GM21717 (cell line): ENCODE results near the gene FHIT.

Source experiments
- ATAC-seq: cut with Tn5 transposase; IDR thresholded peaks from one replicate; pipeline ENCODE4 v1.9.1; 2021; ENCODE audit warnings: mild to moderate bottlenecking, moderate library complexity; ENCODE audit not compliant: unreplicated experiment

Gene FHIT

DNA sequence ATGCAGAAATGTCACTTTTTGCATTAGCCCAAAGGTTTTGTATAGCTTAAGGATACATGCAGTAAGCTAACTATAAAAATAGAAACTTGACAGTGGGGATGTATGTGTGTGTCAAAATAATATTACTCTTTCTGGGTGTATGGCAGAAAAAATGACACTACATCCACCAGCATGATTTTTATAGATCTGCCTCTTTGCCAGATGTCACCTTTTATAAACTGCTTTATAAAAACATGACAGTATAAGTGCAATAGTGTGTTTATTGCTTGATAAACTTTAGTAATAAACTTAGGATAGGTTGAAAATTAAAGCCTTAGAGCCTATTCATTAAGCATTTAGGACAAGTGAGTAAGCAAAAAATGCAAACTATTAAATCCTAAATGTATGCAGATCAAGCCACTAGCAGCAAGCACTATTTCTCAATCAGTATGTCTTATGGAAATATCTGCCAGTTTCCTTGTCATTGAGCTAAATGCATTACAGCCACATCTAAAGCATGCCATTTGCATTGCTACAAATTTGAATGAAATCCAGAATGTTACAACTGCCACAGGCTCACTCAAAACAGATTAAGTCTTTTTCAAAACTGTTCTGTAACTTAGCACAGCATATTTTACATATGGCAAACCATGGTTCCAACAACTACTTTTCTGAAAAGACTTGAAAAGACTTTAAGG is 935.0 kb downstream of the FHIT start:
- no peak for ATAC-seq

DNA sequence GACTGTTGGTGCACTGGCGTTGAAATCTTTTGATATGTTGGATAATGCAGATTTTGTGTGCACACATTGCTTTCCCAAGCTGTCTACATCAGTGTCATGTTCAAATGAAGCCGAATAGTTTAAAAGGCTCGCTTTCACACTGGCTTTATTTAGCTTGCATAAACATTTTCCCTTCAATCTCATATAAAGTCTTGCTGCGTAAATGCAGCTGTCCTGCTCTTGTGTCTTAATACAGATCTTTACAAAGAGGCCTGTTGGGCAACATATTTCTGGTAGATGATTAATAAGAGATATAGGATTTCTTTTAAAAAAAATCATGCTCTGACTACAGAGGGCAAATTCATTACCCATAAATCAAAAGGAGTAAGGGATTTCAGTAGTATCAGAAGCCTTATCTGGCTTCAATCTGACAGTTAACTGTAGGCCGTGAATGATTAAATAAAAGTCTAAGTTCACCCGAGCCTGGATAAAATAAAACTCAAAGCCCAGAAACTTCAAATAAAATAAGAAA is 937.2 kb downstream of the FHIT start:
- ATAC-seq, result no peak

DNA sequence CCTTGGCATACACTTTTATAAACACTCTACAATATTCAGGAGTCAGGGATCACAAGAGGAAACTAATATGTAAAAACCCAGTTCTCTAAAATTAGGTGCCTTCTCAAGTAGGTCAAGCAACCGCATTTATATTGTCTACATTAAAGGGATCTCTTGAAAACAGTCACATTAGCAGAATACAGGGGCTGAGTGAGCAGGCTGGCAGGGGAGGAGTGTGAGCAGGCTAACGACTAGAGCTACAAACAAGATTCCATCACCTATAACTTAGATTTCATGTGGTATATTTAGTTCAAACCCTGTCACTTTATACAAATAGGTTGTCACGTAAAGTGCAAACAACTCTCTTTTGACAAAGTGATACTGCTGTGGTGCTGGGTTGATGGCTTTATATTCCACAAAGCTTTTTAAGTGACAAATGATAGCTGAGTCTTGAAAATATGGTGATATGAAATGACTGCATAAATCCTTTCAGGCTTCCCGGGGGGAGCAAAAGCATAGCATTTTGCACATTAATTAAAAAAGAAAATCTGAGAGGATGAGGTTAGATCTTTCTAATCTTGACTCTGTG is 937.9 kb downstream of the FHIT start:
- ATAC-seq, result no peak

DNA sequence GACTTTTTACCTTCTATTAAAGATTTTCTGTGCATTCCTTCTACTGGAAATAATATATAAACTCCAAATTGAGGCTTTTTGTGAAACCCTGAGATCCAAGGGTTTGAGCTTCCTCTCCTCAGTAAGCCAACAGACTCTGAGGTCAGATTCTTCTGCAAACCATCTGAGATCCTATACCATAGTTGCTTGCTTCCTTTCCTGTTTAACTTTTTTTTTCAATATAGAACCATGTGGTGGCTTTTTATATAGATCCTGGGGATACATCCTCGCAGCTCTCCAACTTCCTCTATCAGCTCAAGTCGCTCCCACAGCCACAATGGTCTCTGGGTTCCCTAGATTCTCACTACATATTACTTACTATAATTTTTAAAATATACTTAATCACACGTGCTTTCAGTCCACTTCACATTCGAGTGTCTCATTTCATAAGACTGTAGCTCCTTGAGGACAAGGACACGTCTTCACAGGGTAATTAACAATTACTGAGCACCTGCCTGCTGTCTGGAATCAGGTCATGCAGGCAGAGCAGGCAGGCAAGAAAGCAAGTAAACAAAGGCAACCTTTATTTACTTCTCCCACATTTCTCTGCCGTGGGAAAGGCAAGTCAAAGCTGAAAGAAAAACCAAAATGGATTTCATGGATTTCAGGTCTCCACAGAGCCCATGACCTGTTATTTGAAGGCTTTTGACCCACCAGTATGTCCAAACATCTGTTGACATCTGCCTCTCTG is 941.5 kb downstream of the FHIT start:
- no peak for ATAC-seq

DNA sequence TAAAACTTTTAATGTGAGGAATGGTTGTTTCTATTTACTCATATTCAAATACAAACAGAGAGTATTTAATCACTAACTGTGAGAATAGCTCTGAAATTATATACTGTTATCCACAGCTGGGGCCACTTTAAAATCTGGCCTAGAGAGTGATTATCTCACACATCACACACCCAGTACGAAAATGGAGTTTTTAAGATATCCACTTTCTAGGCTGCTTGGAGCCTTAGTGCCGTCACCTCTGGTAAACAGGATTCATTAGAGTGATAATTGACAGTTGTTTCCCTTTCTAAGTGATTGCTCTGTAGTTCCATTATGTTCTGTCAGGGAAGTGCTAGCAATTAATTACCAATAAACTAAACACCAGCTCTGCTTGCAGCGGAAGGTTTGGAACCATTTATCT is 942.4 kb downstream of the FHIT start:
- ATAC-seq, result no peak

DNA sequence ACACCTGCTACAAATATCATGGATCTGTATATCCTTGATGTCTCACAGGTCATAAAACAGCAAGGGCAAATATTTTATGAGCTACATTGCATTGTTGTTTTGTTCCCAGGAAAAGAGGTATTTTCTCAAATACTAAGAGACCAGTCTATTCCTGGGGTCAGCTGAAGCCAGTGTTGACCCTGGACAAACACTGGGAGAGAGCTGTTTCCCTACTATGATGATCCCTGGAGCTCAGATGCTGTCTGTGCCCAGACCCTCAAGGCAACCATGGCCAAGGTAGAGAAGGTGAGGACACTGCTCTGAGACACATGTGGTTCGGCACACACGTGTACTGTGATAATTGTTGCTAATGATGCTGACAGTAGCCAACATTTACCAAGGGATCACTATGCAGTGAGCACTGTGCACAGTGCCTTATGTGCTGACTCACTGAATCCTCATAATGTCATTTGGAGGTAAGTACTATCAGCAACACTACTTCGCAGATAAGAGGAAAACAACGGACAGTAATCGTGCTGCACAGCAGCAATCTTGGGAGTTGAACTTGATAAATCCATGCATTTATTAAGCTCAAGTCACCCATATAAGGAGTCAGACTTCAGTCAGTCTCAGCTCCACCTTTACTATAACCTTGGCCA is 943.6 kb downstream of the FHIT start:
- ATAC-seq, result no peak

DNA sequence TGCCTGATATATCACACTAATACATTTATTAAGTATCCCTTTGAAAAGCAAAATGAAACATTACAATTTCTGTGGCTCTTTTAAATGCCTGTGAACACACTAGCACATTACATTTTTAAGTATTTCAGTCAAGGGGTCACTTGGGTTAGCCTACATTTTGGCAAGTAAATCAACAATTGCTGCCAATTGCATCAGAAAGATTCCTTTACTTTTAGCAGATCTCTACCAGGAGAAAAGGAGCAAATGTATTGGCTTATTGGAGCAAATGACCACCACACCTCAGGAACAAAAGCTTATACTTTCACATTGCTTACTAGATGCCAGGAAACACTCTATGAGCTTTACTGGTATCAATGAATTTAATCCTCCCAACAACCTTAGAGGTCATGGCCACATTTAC is 947.1 kb downstream of the FHIT start:
- no peak for ATAC-seq

DNA sequence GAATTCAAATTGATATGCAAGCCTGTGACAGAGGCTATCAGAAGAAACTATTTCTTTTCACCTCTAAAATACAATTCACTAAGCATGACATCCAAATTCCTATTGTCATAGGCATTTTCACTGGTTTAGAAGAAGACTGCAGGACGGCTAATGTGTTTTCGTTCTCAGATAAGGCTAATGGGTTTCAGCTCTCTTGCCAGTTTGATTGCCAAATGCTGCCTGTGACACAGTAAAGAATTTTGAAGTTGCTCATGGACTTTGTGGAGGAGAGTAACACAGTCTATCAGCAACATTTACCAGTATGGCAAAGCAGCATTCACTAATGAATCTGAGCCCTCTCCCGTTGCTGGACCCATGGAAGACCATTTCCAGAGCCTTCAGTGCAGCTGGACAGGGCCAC is 948.1 kb downstream of the FHIT start:
- ATAC-seq, result no peak

DNA sequence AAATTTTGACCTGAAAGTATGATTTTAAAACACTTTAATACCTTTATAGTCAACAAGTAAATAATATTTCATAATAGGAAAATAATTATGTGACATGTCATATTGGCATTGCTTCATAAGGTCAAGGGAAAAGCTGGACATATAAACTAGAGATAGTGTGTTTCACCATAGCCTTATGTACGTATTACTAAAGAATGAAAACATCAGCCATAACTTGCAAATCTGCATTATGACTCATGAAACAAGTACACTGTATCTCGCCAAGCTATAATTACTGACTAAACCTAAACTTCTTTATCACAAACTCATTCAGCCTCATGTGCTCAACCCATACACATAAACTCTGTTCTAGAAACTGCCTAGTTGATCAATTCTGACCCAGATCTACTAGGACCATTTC is 950.1 kb downstream of the FHIT start:
- ATAC-seq, result no peak

DNA sequence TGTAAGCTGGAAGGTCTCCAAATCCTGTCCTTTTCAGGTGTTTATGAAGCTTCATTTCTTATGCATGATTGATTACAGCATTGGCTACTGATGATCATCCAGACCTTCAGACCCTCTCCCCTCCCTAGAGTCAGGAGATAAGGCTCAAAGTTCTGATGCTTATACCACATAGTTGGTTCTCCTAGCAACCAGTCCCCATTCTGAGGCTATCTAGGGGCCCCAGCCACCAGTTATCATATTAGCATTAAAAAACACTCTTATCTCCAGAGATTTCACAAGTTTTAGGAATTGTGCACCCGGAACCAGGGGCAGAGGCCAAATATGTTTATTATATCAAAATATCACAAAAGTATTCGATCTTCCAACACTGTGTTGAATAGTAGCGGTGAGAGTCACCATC is 953.1 kb downstream of the FHIT start:
- ATAC-seq, result no peak

DNA sequence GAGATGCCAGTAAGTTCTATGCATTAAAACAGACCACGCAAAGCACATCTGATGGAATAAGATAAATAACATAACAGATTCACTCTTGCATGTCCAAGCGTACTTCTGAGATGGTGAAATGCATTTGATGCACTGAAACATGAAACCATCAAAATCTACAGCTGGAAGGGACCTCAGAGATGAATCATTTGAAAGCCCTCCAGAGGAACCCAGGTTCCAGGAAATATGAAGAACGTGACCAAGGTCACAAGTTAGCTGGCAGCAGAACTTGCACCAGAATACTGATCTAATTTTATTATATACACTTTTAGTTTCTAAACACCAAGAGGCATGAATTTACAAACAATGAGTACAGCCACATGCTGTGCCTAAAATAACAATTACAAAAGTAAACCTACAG is 957.1 kb downstream of the FHIT start:
- ATAC-seq, result no peak

DNA sequence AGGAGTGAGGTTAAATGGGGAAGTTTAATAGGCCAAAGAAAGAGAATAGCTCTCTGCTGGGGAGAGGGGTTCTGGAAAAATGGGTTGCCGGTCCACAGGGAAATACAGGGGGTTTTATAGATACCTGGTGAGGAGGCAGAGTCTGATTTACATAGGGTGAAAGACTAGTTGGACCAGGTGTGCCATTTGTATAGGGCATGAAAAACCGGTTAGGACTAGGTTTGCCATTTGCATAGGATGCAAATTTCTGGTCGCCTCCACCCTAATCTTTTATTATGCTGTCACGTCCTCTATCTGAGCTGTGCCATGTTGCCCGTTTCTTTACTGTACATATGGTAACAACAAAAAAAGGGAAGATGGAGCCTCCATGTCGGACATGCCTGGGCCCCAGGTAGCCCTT is 960.1 kb downstream of the FHIT start:
- no peak for ATAC-seq

DNA sequence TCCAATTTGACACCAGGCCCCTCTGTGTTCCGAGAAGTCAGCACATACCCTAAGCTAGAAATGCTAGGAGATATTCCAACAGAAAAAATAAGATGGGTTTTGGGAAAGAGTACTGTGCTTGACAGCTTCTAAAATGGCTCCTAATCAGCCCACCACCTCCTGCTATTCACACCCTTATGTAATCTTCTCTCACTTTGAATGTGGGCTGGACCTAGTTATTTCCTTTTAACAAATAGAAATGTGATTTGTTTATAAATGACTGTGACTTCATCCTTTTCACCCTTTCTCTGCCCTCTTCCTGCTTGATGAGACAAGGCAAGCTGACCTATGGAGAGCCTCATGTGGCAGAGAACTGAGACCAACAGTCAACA is 961.1 kb downstream of the FHIT start:
- ATAC-seq, result no peak

DNA sequence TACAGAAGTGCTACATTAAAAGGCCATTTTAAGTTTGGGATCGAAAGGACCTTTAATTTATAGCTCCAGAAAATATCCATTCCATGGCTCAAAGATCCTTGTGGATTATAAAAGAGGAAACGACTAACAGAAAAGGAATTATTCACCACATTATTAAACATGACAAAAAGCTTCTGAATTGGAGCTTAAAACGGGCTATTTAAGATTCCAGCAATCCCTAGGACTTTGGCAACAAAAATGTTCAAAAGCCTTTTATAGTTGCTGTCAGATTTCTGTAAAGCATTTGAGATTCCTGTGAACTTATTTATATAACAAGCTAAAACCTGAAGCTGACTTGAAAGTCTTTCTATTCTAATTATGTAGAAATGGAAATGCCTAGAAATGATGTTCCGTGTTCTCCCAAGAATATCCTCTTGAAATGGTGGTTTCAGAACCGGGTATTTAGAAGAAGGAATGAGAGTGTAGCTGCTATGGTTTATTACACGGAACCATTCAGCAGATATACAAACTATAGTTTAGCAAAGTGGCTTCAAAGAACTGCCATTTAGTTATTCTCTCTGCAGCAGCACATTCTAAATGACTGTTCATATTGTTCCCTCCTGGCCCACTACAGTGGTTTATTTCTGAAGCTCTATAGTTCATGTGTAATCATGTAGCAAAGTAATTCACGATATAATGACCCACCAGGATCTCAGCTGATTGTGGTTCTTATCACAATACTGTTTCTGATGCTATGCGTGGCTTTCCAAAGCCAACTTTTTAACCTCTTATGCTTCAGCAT is 961.7 kb downstream of the FHIT start:
- no peak for ATAC-seq

DNA sequence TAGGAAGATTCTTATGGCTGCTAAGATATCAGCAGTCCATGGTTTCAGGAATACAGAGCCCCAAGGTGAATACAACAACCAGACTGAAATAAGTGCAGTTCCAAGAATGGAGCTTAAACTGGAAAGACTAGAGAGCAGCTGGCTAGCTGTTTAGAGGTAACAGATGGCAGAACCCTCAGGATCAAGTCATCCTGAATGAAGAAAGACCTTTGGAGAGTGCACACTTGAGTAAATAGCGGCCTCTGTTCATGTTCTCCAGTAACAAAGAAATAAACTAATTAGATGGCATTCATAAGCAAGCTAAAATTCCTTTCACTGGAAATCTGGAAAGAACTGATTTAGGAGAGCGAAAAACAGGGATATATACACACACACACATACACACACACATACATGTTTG is 968.4 kb downstream of the FHIT start:
- no peak for ATAC-seq

DNA sequence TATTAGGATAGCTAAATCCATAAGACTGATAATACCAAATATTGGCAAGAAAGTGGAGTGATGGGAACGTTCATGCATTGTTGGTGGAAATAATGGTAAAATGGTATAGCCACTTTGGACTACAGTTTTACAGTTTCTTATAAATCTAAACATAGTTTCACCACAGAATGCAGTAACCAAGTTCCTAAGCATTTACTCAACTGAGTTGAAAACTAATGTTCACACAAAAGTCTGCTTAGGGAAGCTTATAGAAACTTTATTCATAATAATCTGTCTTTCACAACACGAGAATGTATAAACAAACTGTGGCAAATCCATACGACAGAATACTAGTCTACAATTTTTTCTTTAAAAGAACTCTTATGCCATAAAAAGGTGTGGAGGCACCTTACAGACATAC is 969.3 kb downstream of the FHIT start:
- ATAC-seq, result no peak

DNA sequence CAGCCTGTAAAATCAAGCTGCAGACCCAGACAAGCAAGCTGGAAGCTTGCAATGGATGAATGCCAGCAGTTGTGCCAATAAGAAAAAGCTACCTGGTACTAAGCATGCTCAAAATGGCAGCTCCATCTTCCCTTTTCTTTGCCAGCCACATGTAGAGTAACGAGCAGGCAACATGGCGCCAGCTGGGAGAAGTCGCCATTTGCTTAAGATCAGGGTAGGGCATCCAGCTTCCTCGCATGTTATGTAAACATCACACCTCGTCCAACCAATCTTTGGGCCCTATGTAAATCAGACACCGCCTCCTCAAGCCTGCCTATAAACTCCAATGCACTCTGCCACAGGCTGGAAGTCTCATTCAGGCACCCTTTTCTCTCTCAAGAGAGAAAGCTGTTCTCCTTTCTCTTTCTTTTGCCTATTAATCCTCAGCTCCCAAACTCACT is 973.9 kb downstream of the FHIT start:
- ATAC-seq, result no peak

DNA sequence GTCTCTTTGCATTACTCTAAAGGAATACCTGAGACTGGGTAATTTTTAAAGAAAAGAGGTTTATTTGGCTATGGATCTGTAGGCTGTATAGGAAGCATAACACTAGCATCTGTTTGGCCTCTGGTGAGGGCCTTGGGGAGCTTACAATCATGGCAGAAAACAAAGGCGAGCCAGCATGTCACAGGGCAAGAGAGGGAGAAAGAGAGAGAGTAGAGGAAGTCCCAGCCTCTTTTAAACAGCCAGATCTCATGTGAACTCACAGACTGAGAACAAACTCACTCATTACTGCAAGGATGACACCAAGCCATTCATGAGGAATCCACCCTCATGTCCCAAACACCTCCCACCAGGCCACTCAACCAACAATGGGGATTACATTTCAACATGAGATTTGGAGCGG is 974.6 kb downstream of the FHIT start:
- ATAC-seq, result no peak

DNA sequence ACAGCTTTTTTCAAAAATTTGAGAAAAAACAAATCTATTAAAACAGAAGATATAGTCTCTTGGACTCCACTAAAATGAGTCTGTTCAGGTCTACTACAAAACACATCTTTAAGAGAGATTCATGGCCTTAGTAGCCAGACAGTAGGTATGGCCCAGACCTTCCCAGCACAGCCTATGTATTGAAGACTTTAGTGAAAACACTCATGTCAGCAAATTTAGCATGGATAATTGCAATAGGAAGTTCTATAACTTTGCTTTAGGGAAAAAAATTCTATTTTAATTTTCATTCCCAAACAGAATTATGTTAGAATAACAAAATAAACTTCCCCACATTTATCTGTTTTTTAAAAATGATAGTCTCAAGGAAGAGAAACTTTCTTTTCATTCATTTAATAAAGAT is 976.6 kb downstream of the FHIT start:
- ATAC-seq, result no peak

DNA sequence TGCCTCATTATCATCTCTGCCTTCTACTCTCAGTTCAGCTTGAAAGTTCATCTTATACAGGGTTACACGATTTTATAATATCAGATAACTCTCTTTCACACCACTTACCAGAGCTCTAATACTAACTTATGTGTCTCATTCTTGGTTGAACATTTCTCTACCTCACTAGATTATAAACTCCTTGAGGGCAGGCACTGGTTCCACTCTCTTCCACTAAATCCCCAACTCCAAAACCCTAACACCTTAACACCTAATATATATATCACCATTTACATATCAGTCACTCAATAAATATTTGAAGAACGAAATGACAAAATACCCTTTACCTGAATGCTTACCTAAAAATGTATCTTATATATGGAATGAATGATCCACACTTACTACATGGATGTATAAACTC is 977.2 kb downstream of the FHIT start:
- ATAC-seq, result no peak

DNA sequence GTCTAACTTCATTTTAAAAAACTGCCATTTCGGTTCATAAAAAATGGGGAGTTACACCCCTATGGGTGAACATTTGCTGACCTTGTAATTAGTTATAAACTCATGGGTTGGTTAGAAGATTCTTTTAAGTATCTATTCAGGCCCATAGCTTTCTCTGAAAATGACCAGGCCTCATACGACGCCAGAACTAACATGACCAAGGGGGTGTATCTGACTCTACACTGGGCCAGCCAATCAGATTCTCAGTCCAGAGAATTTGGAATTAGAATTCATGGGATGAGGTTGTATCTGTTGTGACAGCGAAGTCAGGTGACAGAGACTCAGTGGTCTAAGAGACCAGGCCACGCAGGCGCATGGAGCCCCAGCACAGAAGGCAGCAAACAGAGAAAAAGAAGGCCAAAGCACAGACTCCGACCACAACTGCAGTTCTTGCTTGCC is 981.4 kb downstream of the FHIT start:
- no peak for ATAC-seq
